Activated CD8-positive, alpha-beta T cell treated with anti-CD3 and anti-CD28 coated beads for 36 hours (primary cell): ENCODE results near the gene VAC14. TPM values are rescaled to one million over a fixed set of nuclear protein-coding genes. Genes with fewer than 3 reads are reported as not detected.

Experiments
- ATAC-seq: fragments of 200-7000 bp; cut with Tn5 transposase; one replicate; pipeline ENCODE4 v1.10.0; 2021; ENCODE audit warnings: mild to moderate bottlenecking, moderate library complexity
- CTCF ChIA-PET: fragments of 350-600 bp; sonication (Branson Sonifier 250); formaldehyde crosslinking; loops from one replicate; lab custom pipeline; 2021; ENCODE audit warnings: antibody characterized with exemption; lab: Charles Lee
- POLR2A ChIA-PET: fragments of 350-600 bp; sonication (Branson Sonifier 250); formaldehyde crosslinking; loops from one replicate; lab custom pipeline; 2021; ENCODE audit warnings: antibody characterized with exemption; lab: Charles Lee
- DNase-seq: peaks from one replicate; pipeline ENCODE4 v3.0.0-alpha.2; 2020
- H3K27ac Mint-ChIP-seq: one replicate; pipeline ENCODE4 v1.8.0; 2021; ENCODE audit warnings: mild to moderate bottlenecking, mixed read lengths
- H3K27me3 Mint-ChIP-seq: one replicate; pipeline ENCODE4 v1.8.0; 2021; ENCODE audit warnings: mixed read lengths
- H3K36me3 Mint-ChIP-seq: one replicate; pipeline ENCODE4 v1.8.0; 2021; ENCODE audit warnings: low read depth, mixed read lengths
- H3K4me1 Mint-ChIP-seq: one replicate; pipeline ENCODE4 v1.8.0; 2021; ENCODE audit warnings: low read depth, mixed read lengths
- H3K4me3 Mint-ChIP-seq: one replicate; pipeline ENCODE4 v1.8.0; 2021; ENCODE audit warnings: mild to moderate bottlenecking, moderate library complexity, mixed read lengths
- H3K9me3 Mint-ChIP-seq: one replicate; pipeline ENCODE4 v1.8.0; 2021; ENCODE audit warnings: mixed read lengths
- CTCF ChIP-seq: fragments of 200-600 bp; IDR thresholded peaks from one replicate; pipeline ENCODE4 v1.8.0; 2022; ENCODE audit warnings: antibody characterized with exemption, mild to moderate bottlenecking
- intact Hi-C: fragments of 100-400 bp; cut with micrococcal nuclease; formaldehyde crosslinking; loops from one replicate; pipeline ENCODE4 v1.10.0; 2022
- total RNA-seq, 2 experiments: library from RNA; stranded (reverse); gene quantifications; one replicate each; pipeline ENCODE4 v1.2.3, GENCODE V29; 2021

Gene VAC14
- total RNA-seq, 2 experiments from 2014 or later: 27.6 TPM

GRCh38 chr16:70753694-70754325, 47.1 kb downstream of the VAC14 start:
- Mint-ChIP-seq H3K27ac (no peak overlapping the region), H3K36me3 (peaks cover 5% of the 10 kb centered on the region), H3K9me3 (no peaks in the 10 kb centered on the region), H3K4me1 (peaks cover 5% of the 10 kb centered on the region), H3K4me3 (no peak overlapping the region), H3K27me3 (no peaks in the 10 kb centered on the region)
- ATAC-seq: no peak
- no peak for TF ChIP-seq CTCF
- CTCF ChIA-PET: interaction anchor here (0.8 to 1.4 kb wide), 2 partner anchors 15 to 17 kb away, joined by 3 read pairs; no protein-coding TSS in a partner anchor
- POLR2A ChIA-PET: no interaction called here
- no peak for DNase-seq
- intact Hi-C loops: no loop called here

GRCh38 chr16:70753228-70753627, 47.7 kb downstream of the VAC14 start:
- peaks cover 5% of the 10 kb centered on the region for H3K36me3 Mint-ChIP-seq
- intact Hi-C loops: no loop called here
- no peak for TF ChIP-seq CTCF
- CTCF ChIA-PET: no interaction called here
- no peaks in the 10 kb centered on the region for H3K27me3 Mint-ChIP-seq
- POLR2A ChIA-PET: no interaction called here
- DNase-seq (no peak), ATAC-seq (no peak)
- H3K4me1 Mint-ChIP-seq: peaks cover 7% of the 10 kb centered on the region
- no peak overlapping the region for H3K27ac Mint-ChIP-seq
- no peak overlapping the region for H3K4me3 Mint-ChIP-seq
- no peaks in the 10 kb centered on the region for H3K9me3 Mint-ChIP-seq

GRCh38 chr16:70752426-70752825, 48.5 kb downstream of the VAC14 start:
- ATAC-seq (no peak), DNase-seq (no peak)
- ChIA-PET POLR2A (interaction anchor here (0.8 kb wide), 1 partner anchor 11 kb away, joined by 3 read pairs; no protein-coding TSS in a partner anchor), CTCF (interaction anchor here (1.3 to 2.9 kb wide), 3 partner anchors 14 to 98 kb away, joined by 3 to 18 read pairs (median 3); no protein-coding TSS in a partner anchor)
- no peak for TF ChIP-seq CTCF
- Mint-ChIP-seq H3K4me1 (peaks cover 14% of the 10 kb centered on the region), H3K27ac (no peak overlapping the region), H3K9me3 (no peaks in the 10 kb centered on the region), H3K36me3 (peaks cover 5% of the 10 kb centered on the region), H3K4me3 (no peak overlapping the region), H3K27me3 (no peaks in the 10 kb centered on the region)
- intact Hi-C loops: no loop called here

- ATAC-seq: no peak
- Mint-ChIP-seq H3K27ac (no peak overlapping the region), H3K4me1 (peaks cover 23% of the 10 kb centered on the region), H3K9me3 (no peaks in the 10 kb centered on the region), H3K36me3 (peaks cover 5% of the 10 kb centered on the region), H3K27me3 (no peaks in the 10 kb centered on the region), H3K4me3 (no peak overlapping the region)
- intact Hi-C loops: no loop called here
- ChIA-PET POLR2A (interaction anchor here (1.0 to 2.9 kb wide), 2 partner anchors 15 to 50 kb away, joined by 4 to 10 read pairs; no protein-coding TSS in a partner anchor), CTCF (interaction anchor here (1.3 to 2.9 kb wide), 3 partner anchors 14 to 98 kb away, joined by 3 to 18 read pairs (median 3); no protein-coding TSS in a partner anchor)
- no peak for TF ChIP-seq CTCF
- DNase-seq: no peak
Measured at GRCh38 chr16:70751593-70751992, 49.4 kb downstream of the VAC14 start.

- peaks cover 29% of the 10 kb centered on the region for H3K4me1 Mint-ChIP-seq
- DNase-seq: no peak
- H3K27ac Mint-ChIP-seq: peak overlapping the region; percentile 25
- H3K36me3 Mint-ChIP-seq: peaks cover 6% of the 10 kb centered on the region
- CTCF ChIA-PET: interaction anchor here (0.6 to 2.9 kb wide), 4 partner anchors 13 to 97 kb away, joined by 3 to 18 read pairs (median 3); no protein-coding TSS in a partner anchor
- H3K4me3 Mint-ChIP-seq: no peak overlapping the region
- ATAC-seq: no peak
- no peaks in the 10 kb centered on the region for H3K9me3 Mint-ChIP-seq
- no peak for TF ChIP-seq CTCF
- intact Hi-C loops: no loop called here
- no peaks in the 10 kb centered on the region for H3K27me3 Mint-ChIP-seq
- POLR2A ChIA-PET: interaction anchor here (1.0 to 2.9 kb wide), 3 partner anchors 14 to 50 kb away, joined by 3 to 10 read pairs (median 4); no protein-coding TSS in a partner anchor
Measured at GRCh38 chr16:70750893-70751467, 50.0 kb downstream of the VAC14 start.
